GM21576 (cell line): ENCODE measurements around the gene MLYCD.

Source experiments
- ATAC-seq: cut with Tn5 transposase; IDR thresholded peaks from one replicate; pipeline ENCODE4 v1.9.1; 2021; ENCODE audit warnings: mild to moderate bottlenecking, moderate library complexity; ENCODE audit not compliant: unreplicated experiment

MLYCD gene

DNA sequence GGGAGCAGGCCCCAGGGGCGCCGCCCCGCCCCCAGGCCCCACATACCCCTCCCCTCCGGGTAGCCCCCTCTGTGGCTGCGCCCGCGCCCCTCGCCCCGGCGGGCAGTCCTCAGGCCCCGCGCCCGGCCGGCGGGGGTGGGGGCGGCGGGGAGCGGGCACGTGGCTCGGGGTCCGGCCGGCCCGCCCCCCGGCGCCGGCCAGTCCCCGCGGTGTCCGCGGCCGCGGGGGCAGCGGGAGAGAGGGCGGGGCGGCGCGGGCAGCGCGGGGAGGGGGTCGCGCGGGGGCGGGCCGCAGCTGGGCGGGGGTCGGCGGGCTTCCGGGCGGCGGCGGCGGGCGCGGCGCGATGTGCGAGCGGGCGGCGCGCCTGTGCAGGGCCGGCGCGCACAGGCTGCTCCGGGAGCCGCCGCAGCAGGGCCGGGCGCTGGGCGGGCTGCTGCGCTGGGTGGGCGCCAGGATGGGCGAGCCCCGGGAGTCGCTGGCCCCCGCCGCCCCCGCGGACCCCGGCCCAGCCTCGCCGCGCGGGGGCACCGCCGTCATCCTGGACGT lies 69.5 kb downstream of the MLYCD start:
- ATAC-seq: no peak

DNA sequence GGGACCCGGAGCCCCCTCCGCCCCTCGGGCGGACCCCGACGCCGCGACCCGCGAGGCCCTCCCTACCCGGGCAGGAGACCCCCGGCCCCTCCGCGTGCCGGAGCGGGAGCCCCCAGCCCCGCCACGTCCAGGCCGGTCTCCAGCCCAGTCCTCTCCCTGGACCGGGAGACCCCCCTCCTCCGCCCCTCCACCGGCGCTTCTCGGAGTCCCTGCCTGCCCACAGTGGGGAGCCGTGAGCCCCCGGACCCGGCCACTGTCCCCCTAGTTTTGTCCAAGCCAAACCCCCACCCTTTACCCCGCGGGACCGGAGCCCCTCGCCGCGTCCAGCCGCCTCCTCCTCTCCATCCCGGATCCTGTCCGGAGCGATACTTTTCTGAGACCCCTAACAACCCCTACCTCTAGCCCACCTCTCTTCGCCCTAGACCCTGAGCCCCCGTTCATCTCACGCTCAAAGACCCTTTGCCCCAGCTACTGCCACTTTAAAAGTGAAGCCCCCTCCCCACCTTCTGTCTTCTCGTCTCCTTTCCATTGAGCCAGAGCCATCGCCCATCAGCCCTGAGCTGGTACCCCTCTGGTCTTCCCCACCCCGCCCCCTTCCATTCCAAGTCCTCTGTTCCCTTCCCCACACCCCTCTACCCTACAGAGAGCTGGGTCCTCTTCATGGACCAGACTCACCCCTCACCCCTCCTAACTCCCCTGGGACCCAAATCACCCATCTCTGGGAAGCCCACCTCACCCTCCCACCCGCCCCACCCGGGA lies 70.2 kb downstream of the MLYCD start:
- no peak for ATAC-seq

DNA sequence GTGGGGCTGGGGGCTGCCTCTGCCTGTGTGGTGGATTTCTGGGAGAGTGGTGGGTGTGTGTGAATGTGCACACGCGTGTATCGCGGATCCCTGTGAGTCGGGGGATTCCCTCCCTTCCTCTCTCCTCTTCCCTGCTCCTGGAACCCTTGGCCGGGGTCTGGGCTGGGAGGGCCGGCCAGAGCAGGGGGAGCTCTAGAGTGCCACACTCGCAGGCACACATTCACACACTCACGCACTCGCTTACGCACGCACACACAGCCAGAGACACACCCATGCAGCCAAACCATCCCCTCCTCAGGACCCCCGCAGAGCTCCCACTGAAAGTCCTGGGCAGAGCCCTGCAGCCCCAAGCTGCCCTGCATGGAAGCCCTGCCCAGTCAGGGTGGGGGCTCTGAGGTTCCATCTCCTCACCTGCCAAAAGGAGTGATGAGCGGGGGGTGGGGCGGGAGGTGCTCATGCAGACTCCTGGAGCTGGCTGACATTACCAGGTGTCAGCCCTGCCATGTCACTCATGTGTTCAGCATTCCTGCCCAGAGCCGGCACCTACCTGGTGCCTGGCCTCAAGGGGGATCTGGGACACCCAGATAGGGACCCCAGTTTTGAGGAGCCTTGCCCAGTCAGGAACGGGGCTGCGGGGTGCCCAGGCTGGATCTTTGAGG lies 71.0 kb downstream of the MLYCD start:
- ATAC-seq: no peak

DNA sequence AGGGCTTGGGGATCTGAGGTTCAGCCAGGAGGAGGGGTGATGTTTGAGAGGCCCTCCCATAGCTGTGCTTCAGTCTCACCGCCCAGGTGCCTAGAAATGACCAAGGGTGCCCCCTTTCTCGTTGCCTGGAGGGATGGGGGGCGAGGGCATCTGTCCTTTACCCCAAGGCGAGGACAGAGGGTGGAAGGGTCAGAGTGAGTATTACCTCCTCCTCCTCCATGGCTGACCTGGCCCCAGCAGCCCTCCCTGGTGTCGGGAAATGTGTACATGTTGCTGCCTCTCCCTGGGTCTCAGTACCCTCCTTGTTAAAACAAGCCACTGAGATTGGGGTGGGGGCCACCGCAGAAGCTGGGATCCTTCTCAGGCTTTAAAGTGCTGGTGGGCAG lies 71.5 kb downstream of the MLYCD start:
- no peak for ATAC-seq

DNA sequence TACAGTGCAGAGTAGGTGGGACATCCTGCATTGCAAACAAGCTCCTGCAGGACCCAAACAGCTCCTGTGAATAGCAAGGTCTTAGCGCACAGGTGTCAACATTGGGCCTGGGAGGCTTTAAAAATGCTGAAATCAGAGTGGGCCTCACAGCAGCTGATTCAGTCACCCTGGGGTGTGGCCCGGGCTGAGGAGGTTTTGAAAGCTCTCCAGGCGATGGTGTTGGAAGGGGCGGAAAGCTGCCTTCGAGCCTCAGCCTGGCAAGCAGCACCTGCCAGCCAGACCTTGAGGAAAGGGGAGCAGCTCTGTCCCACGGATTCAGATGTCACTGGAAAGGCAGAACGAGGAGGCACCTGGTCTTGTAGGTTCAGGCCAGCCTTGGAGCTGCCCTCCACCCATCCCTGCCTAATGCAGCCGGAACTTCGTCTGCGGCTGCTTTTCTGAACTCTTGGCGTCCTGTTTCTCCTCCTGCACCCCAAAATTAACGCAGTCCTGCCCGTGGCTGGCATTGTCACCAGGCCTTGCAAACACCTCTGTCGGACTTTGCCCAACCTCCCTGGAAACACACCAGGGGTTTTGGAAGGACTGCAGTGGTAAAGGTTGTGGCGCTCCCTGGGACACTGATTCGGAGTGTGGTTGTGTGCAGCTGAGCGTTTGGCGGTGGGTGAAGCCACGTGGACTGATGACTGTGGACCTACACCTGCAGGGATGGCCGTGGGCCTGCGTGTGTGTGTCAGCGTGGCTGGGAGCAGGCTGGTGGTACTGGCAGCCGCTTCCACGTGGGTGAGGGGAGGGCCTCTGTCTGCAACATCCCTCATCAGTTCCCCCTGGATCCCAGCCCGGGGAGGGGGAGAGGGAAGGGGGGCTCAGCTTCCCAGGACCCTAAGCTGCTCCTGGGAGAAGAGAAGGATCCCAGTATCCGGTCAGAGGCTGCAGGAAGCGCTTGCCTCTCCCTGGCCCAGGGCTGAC lies 72.5 kb downstream of the MLYCD start:
- no peak for ATAC-seq

DNA sequence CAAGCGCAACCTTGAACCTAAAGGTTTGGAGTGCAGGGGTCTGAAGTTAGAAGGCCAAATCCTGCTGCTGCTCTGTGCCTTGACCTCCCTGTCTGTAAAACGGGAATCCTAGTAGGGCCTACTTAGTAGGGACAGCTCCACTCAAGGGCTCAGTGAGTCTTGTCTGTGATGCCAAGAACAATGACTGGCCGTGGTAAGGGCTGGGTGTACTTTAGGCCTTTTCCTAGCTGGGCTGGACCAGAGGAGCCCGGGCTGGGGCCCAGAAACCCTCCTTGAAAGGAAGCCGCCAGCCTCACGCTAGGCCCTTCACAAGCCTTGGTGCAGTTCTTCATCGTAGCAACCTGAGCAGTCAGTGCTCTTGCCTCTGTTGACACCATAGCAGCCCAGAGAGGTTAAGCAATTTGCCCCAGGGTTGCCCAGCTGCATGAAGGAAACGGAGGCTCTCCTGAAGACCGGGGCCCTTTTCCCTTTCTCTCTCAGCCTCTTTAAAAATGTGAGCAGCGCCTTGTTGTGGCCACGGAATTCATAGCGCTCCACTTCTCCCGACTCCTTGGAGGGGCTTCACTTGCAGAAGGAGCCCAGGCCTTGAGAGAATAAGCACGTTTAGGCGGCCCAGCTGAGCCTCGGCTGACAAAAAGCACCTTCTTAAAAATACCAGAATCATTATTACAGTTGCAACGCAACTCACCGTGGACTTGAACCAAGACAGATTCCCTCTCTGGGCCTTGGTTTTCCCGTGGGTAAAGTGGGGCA lies 73.5 kb downstream of the MLYCD start:
- no peak for ATAC-seq

DNA sequence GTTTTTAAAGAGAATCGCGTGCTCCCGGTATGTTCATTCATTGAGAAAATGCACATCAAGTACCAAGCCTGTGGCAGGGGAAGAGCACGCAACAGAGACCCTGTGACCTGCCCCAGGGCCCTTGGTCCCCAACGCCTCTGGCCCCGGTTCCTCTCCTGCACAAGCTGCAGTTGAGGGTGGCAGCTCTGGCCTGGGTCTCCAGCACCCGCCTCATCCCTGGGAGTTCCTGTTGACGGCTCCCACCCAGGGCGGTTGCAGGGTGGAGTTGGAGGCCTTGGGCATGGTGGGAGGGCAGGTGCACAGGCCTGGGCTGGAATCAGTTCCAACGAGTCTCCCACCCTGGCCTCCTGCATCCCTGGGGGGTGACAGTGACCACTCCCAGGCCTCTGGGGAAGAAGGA lies 74.2 kb downstream of the MLYCD start:
- no peak for ATAC-seq

DNA sequence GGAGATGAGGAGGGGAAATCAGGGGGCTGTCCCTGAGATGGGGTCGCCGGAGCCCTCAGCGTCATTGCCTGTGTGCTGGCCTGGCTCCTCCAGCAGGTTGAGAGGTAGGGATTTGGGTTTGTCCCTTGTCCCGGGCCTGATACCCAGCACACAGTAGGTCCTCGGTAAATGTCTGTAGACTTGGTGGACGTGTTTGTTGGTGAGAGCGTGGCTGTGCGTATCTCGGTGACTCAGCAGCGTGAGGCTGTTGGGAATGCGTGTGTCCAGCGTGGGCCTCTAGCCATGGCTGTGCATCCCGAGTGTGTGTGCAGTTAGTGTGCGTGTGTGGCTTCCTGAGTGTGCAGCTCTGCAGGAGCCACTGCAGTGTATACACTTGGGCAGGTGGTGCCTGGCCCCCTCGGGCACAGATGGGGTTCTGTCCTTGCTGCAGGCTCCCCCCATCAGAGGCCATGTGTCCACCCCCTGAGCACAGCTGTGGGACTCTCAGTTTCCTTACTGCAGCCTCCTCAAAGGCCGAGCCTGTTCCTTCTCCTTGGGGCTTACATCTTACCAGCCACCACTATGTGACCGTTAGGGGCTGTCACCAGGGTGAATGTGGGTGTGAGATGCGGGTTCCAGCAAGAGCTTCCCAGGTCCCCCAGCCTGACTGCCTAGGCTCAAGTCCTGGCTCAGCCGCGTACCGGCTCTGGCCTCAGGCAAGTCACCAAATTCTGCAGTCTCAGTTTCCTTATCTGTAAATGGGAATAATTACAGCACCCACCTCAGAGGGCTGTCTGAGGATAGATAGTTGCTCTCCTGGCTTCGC lies 74.9 kb downstream of the MLYCD start:
- no peak for ATAC-seq

DNA sequence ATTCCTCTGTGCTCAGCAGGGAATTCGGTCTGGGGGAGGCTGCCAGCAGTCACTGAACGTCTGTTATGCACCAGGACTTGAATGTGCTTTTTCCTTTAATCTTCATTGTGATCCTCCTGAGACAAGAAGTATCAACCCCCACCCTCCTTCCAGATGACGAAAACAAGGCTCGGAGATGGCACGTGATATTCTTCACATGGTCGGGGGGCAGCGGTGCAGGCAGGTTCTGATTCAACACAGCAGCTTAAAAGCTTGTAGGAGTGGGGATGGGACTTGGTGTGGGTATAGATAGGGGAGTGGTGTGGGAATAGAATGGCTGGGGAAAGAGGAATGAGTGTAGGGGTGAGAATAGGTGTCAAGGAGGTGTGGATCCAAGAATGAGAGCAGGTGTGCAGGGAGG lies 75.6 kb downstream of the MLYCD start:
- ATAC-seq: no peak

DNA sequence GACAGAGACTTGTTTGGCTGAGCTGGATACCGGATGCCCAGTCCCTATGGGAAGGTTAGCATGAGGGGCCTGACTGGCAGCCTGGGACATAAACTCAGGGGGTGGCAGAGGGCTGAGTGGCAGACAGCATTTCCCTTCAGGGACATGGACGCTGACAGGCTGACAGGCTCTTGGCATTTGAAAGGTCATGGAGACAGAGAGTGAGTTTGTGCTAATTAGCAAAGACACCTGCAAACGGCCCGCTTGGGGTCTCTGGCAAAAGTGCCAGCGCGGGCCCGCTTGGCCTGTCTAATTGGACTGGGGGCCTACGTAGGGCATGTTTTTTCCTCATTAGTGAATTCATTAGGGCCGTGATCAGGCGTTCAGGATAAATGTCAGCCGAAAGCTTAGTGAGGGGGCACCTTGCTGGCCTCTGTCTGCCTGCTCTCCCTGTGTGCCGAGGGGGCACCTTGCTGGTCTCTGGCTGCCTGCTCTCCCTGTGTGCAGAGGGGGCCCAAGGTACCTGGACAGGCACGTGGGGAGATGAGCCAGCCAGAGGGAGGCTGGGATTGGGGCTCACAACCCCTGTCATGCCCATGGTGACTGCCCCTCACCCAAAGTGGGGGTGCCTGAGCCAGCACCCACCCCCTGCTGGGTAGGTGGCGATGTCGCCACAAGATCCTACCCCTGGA lies 76.8 kb downstream of the MLYCD start:
- no peak for ATAC-seq
